Loucy (cell line): ENCODE data around the gene DKKL1.

Experiments
- EZH2phosphoT487 ChIP-seq: fragments of 200-600 bp; IDR thresholded peaks from 2 replicates; pipeline ENCODE4 v1.6.1; 2018; ENCODE audit warnings: antibody characterized with exemption, mild to moderate bottlenecking, moderate library complexity, borderline replicate concordance
- TF ChIP-seq, protein P1 (sequence below): fragments of 200-600 bp; sonication (generic); conservative IDR thresholded peaks from 2 replicates; pipeline ENCODE4 v1.5.1; 2014; ENCODE audit warnings: mild to moderate bottlenecking, antibody characterized with exemption, low read length

DNA sequence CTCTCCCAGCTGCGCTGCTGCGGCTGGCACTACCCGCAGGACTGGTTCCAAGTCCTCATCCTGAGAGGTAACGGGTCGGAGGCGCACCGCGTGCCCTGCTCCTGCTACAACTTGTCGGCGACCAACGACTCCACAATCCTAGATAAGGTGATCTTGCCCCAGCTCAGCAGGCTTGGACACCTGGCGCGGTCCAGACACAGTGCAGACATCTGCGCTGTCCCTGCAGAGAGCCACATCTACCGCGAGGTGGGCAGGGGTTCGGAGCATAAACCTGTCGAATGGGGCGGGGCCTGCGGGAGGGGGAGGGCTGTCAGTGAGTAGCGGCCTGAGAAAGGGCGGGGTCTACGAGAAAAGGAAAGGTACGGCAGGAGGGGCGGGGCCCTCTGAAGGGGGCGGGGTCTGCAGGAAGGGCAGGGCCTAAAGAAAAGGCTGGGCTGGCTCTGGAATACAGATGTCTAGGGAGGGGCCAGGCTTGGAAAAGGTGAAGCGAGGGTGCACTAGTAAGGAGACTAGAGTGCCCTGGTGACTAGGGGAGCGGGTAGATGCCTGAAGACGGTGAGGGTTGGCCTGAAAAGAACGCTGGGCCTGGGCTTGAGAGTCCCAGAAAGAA lies 24.9 kb upstream of the DKKL1 start:
- TF ChIP-seq, protein P1, sequence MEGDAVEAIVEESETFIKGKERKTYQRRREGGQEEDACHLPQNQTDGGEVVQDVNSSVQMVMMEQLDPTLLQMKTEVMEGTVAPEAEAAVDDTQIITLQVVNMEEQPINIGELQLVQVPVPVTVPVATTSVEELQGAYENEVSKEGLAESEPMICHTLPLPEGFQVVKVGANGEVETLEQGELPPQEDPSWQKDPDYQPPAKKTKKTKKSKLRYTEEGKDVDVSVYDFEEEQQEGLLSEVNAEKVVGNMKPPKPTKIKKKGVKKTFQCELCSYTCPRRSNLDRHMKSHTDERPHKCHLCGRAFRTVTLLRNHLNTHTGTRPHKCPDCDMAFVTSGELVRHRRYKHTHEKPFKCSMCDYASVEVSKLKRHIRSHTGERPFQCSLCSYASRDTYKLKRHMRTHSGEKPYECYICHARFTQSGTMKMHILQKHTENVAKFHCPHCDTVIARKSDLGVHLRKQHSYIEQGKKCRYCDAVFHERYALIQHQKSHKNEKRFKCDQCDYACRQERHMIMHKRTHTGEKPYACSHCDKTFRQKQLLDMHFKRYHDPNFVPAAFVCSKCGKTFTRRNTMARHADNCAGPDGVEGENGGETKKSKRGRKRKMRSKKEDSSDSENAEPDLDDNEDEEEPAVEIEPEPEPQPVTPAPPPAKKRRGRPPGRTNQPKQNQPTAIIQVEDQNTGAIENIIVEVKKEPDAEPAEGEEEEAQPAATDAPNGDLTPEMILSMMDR, result no peak
- no peak for TF ChIP-seq EZH2phosphoT487
